Kidney tubule cell (primary cell): ENCODE measurements around the gene GPC6.
A peak's percentile ranks its signal among the peaks of the same experiment; 100 is the strongest.

Experiments
- DNase-seq: peaks from one replicate; pipeline ENCODE4 v3.0.0-alpha.2; 2018; ENCODE audit warnings: low spot score

Gene GPC6

GRCh38 chr13:94415500-94416237, 1189.1 kb downstream of the GPC6 start:
- no peak for DNase-seq

DNA sequence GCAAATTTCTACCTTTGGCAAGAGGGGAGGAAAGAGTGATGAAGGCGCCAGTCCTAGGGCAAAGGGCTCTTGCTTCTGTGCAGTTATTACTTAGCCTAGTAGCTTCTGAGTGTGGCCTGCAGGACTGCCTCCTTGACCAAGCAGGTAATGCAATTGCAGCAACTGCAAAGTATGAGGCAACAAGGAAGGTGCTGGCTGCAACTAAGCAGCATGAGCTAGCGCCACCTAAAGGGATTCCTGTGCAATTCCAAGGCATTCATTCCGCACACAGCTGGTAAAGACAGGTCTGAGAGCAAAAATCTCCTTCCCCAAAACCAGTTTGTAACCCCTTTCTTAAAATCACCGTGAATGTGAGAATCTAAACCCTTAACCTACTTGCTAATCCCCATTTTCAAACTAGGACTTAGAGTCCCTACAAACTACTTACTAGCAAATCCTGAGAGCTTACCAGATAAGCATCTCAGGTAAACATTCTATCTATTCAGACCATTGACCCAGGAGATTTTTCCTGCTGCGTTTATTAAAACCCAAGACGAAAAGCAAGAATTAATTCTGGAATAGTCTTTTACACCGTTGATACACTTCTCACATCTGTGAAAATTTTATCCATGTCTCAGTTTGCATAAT, 1190.0 kb downstream of the GPC6 start:
- peak; percentile 57 for DNase-seq

DNA sequence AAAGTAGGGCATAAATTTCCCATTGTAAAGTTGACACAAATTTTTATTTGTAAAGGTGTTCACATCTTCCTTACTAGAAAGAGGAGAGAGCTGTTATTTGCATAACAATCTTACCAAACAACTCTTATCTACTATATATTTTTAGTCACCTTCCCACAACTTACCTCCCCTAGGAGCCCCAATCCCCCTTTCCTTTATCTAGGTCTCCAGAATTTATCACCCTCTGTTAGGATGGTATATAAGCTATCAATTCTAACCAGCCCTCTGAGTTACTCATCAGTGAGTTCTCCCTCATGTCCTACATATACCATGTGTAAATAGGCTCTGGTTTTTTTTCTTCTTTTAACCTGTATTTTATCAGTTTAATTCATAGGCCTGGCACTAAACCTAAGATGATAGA, 1190.7 kb downstream of the GPC6 start:
- no peak for DNase-seq

- peak; percentile 70 for DNase-seq
Observed at GRCh38 chr13:94419304-94419924, 1192.8 kb downstream of the GPC6 start.

DNA sequence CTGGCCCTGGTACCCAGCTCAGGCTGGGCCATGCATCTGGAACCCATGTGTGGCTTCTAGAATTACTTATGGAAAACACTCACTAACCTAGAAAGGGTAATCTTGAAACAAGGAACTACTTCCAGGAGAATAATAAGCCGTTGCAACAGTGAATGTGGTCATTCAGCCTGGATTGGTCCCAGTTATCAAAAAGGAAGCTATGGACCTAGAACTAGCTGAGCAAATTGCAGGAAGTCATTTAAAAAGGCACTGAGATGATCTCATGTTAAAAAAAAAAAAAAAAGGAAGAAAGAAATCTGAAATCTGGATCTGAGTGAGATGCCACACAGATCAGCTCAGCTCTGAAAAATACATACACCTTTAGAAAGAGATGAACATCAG, 1193.3 kb downstream of the GPC6 start:
- DNase-seq, result no peak

DNA sequence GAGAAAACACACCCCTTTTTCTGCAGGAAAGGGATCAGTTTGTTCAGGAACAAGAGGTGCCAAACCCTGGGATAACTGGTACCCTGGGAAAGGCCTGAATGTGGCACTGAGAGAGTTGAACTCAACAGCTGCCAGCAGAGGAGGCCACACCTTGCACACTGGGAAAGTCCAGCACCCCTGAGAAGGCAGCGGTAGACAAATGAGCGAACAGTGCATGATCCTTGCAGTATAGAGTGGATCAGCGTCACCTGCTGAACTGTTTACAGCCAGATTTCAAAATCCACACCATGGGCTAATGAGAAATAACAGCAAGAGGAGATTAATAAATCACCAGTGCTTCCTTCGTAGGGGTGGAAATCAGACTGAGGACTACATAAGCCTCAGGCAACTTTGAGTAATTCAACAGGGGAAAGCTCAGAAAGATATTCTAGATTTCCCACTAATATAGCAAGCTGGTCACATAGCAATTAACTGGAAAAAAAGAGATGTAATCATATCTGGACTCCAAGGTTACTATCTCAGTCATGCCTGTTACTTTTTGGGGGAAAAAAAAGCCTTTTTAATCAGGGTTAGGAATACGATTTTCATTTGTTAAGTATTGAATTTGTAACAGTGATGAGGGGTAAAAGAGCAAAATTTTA, 1200.8 kb downstream of the GPC6 start:
- DNase-seq, result peak; percentile 4

- no peak for DNase-seq
Observed at GRCh38 chr13:94431574-94431973, 1205.0 kb downstream of the GPC6 start.

GRCh38 chr13:94431987-94432386, 1205.4 kb downstream of the GPC6 start:
- no peak for DNase-seq

- peak; percentile 5 for DNase-seq
Observed at GRCh38 chr13:94433055-94433961, 1206.7 kb downstream of the GPC6 start.

DNA sequence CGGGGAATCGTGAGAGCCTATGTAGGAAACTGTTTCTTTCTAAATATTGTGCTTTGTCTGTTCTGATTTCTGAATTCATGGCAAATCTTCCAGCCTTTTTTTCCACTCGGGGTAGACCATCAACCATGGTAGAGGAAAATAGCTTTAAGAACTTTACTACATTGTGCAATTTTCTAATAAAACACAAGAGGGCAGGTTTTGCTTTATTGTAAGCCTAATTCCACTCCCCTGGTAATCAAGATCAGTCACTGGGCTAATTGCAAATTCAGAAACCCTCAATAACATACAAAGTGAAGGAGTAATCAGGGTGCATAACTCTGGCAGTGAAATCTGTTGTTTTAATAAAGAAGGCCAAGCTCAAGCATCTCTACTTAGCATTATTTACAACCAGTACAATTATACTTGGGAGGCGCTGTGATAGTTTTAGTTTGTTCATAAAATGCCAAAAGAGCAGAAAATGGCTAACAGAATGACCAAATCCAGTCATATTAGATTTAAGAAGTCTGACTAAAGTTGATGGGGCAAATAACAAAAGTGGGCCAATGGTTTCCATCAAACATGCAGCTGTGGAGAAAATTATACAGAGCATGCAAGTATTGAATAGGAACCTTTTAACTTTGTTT, 1209.1 kb downstream of the GPC6 start:
- DNase-seq, result peak; percentile 54

DNA sequence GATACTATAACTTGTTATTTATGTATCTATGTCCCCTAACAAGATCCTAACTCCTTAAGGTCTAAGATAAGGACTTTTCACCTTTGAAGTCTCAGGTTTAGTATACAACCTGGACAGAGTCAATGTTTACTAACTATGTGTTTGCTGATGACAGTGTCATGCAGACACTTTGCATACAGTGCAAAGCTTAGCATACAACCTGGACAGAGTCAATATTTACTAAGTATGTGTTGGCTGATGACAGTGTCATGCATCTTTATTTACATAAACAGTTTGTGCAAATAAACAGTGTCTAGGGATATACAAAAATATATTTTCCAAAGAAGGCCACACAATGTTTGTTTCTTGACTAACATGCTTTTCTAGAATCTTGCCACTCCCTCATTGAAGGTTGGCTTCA, 1218.2 kb downstream of the GPC6 start:
- DNase-seq, result no peak

GRCh38 chr13:94454334-94454733, 1227.7 kb downstream of the GPC6 start:
- DNase-seq, result no peak

DNA sequence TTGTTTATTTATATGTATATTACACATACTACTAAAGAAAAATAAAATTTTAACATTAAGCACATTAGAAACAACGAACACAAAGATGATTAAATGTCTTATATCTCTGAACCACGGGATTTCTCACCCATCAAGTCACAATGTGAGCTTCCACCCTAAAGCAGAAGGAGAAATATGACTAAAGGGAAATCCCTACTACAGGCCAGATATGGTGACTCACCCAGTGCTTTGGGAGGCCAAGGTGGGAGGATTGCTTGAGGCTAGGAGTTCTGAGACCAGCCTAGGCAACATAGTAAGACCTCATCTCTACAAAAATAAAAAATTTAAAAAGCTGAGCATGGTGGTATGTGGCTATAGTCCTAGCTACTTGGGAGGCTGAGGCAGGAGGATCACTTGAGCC, 1228.3 kb downstream of the GPC6 start:
- DNase-seq, result peak; percentile 3

GRCh38 chr13:94455414-94455813, 1228.8 kb downstream of the GPC6 start:
- no peak for DNase-seq
